HG03095 (cell line): Measurements from ENCODE around the gene FNDC3B.
"Not testable (repeated sequence)": the region's sequence is repeated elsewhere in the genome, so short reads cannot be mapped to it uniquely, and the experiment has no call there.

Experiments
- ATAC-seq: cut with Tn5 transposase; IDR thresholded peaks from one replicate; pipeline ENCODE4 v1.9.1; 2021; ENCODE audit warnings: moderate library complexity; ENCODE audit not compliant: unreplicated experiment

The FNDC3B gene

GRCh38 chr3:172254542-172254941, 215.2 kb downstream of the FNDC3B start:
- no peak for ATAC-seq

- ATAC-seq: not testable (repeated sequence)
Observed at GRCh38 chr3:172255321-172255720, 215.9 kb downstream of the FNDC3B start.

DNA sequence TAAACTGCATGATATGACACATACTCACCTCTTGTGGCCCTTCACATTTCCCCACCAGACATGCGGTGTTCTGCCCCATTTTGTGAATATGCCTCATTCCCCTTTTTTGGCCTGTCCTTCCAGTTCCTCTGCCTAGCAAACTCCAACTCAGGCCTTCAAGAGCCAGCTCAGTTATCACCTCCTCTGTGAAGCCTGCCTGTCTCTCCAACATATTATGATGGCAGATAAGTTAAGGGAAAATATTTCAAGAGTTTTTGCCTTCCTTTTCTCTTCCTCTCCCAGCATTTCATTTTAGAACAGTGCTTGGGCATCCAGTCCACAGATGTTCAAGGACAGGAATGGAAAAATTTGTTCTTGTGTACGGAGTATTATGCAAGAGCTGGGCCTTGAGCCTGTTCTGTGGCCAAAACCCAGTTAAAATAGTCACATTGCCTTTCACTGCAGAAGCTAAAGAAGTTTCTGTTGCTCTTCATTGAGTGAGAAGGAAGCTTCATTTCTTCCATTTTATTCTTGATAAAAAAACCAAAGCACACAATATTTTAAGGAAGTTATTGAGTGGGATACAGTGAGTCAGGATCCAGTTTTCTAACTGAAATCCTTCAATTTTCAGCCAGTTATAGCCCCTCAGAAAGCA, 216.8 kb downstream of the FNDC3B start:
- no peak for ATAC-seq

GRCh38 chr3:172257648-172258400, 218.4 kb downstream of the FNDC3B start:
- no peak for ATAC-seq

DNA sequence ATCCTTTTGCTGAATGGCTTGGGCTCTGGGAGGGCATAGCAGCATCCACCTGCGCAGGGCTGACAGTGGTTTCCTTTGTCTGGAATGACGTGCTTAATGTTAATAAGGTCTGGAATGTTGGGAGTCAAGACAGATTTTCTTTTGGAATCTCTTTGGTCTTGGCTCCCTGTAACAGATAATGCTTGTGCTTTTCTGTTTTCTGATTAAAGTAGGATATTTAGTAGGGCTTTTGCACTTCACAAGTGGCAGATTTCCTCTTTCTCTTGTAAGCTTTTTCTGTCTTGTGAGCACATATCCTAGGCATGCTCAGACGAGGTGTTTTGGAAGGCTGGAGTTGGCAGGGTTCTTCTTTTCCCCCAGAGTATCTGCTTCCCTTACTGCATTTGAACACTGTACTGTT, 219.2 kb downstream of the FNDC3B start:
- no peak for ATAC-seq

- ATAC-seq: no peak
Observed at GRCh38 chr3:172259111-172259541, 219.7 kb downstream of the FNDC3B start.

- no peak for ATAC-seq
Observed at GRCh38 chr3:172259726-172260248, 220.4 kb downstream of the FNDC3B start.

- no peak for ATAC-seq
Observed at GRCh38 chr3:172260381-172260780, 221.0 kb downstream of the FNDC3B start.

GRCh38 chr3:172261054-172261453, 221.7 kb downstream of the FNDC3B start:
- no peak for ATAC-seq

DNA sequence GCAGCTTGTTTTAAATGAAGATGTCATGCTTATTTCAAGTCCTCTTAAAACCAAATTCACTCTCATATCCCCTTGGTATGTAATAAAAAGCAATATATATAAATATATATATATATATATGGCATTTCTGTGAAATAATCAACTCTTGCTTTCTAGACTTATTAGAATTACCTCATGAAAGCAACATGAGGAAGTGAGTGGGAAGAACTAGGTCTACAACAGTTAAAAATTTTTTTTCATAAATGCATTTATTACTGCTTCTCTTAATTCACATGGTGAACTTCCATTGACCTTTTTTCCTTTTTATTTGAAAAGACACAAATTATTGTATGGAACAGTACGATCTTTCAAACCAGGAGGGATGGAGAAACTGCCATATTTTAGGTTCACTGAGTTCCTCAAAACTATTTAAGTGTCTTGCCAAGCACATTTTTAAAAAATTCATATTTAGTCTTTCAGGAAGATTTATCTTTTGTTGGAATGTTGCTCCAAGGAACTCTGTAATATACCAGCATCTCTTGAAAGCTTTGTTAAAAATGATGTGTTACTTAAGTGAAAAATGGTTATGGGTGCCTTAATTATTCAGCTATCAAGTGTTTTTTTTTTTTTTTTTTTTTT, 223.7 kb downstream of the FNDC3B start:
- ATAC-seq: no peak

DNA sequence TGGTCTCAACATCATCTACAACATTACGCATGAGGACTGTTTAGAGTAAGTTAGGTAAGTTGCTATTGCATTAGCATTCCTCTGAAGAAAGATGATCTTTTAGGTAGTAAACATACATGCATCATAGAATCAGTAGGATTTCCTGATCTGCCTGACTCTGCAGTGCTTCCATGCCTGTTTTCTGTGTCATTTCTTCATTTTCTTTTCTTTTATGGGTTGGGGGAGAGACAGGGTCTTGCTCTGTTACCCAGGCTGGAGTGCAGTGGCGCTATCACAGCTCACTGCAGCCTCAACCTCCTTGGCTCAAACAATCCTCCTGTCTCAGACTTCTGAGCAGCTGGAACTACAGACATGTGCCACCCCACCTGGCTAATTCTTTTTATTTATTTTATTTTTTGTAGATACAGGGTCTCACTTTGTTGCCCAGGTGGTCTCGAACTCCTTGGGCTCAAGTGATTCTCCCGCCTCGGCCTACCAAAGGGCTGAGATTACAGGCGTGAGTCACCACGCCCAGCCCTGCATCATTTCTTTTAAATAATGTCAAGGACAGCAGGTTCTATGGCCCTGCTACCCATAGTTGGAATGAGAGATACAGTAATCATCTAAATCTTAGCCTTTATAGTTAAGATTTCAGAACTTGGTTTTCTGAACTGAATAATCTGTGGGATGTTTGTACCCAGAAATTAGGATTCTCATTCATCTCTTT, 224.6 kb downstream of the FNDC3B start:
- no peak for ATAC-seq

DNA sequence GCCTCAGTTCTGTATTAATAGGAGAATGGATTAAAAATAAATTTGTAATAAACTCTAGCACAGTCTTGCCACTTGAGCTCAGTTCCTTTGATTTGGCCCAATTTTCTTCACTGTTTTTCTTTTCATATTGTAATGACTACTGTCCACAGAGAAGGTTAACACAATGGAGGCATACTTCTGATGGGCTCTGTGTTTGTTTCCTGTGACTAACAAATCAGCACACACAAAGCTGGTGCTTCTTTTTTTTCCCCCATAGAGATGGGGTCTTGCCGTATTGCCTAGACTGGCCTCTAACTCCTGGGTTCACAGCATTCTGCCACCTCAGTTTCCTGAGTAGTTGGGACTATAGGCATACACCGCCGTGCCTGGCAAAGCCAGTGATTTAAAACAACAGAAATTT, 226.7 kb downstream of the FNDC3B start:
- no peak for ATAC-seq

DNA sequence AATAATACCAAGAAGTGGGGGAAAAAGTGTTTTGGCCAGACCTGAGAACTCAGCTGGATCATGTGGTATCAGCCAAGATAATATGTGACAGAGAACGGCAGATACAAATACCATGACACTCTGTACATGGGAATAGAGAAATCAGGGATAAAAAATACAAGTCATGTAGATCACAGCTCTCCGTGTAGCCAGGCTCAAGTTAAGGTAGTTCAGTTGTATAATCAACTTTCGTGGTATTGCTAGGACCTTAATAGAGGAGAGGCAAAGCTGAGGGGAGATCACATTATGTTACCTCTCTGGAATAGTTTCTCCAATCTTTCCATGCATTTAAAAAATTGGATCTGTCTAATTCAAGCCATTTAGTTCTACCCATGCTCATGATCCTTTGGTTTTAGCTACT, 229.0 kb downstream of the FNDC3B start:
- ATAC-seq: no peak

GRCh38 chr3:172268868-172269267, 229.5 kb downstream of the FNDC3B start:
- ATAC-seq: no peak

DNA sequence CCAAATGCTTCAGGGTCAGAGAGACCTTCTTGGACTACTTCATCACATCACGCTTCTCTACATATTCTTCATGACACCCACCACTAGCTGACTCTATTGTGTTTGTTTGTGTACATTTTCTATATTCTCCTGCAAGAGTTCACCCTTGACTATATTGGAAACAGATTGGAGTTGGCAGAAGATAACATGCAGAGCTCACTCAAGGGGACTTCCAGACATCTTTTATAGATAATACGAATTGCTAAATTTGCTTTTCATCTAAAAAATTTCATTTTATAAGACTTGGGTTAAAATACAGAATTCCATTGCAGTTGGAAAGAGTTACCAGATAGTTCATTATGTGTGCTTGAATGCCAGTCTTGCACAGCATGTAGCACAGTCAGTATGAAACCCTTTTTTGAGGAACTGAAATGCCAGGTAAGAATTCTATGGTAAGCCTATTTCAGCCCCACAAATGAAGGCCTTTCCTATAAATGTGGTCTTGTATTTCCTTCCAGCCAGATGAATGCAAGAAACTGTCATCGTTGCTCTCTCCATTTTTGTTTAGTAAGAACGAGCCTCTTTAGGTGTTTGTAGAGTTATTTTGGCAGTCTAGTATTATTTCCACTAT, 231.3 kb downstream of the FNDC3B start:
- ATAC-seq: peak; percentile 98

DNA sequence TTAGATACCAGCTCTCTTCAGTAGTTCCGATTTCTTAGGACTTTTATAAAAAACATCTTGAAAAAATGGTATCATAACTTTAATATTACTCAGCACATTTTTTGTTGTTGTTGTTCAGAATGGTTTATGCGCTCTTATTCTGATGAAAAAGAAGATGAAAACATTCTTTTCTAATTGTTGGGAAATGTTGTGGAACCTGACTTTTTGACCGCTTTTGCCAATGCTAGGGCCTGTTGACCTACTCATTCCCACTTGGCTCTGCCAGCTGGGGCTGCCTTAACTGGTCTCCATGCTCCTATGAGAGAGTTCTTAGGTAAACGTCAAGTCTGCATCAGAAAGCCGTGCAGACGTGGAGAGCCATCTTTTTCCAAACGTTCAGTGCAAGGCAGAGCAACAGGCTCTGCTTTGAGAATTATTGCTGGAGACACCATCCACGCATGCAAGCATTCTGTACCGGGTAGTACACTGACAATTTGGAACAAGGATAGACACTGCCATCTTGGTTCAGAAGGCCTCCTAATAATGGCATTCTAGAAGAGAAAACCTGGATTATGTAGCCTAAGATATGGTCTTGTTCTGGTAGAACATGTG, 232.1 kb downstream of the FNDC3B start:
- no peak for ATAC-seq

DNA sequence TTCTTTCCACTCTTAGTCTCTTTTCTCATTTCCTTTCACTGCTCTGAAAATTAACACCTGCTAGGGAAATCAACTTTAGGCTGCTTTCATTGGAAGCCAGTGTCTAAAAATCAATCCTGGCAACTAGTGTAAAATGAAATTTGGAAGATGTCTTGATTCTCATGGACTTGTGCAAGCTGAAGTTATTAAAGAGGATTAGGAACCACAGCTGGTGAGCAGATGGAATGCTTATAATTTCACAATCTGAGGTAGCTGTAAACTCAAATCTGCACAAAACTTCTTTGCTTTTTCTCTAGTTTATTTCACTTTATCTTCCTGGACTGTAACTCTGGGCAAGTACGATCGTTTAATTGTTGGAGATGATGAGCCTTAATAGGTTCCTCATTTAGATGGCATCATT, 233.3 kb downstream of the FNDC3B start:
- no peak for ATAC-seq

DNA sequence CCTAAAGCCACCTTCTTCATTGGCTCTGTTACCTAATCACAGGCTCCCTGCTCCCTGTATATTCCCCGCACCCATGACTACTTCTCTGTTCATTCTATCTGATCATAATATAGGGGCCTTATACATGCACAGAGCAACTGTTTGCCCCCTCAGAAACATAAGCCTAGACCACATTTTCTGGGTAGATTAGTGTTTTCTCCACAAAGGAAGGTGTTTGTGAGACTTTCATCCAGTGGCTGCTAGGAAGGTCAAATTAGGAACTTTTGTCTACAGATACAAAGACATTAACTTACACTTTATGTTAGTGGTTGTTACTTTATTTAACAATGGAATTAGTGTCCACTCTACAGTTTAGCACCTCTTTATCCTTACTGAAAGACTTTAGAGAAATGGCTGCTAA, 234.0 kb downstream of the FNDC3B start:
- ATAC-seq: no peak

DNA sequence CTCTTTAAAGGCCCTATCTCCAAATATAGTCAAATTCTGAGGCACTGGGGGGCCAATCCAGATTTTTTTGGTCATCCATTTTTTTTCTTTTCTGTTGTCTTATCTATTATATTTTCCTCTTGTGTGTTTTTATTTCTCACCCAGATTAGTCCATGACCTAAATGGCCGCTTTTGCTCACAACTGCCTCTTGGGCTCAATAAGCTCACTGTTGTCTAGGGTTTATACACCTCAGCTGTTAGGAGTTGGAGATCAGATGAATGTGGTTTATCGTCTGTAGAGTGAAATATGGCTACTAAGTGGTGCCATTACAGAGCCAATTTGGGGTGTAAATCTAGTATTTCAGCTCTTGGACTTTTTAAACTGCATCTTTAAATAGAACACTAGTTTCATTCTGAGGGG, 235.5 kb downstream of the FNDC3B start:
- no peak for ATAC-seq

GRCh38 chr3:172275586-172275985, 236.2 kb downstream of the FNDC3B start:
- no peak for ATAC-seq

DNA sequence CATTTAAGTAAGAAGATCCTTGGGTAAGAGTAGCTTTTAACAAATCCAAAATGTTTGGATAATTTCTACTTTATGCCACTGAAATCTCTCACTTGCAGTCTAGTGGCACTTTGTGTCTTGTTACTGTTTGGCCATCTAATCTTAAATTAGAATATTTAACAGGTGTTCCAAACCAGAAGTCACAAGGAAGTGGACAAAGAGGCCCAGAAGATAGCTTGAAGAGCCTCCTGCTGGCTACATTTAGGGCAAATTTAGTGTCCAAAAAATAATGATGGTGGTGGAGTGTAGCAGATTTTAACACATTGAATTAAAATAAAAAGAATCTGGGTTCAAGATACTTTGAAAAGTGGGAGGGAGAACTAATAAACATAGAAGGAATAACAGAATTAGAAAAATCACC, 236.7 kb downstream of the FNDC3B start:
- ATAC-seq: no peak
